Measurements from ENCODE around the gene FN3KRP. TPM values are rescaled to one million over a fixed set of nuclear protein-coding genes. Genes with fewer than 3 reads are reported as not detected.

The FN3KRP gene
- polyA plus RNA-seq, 3 donors, result 16.5 to 24.8 (median 23.2) TPM

DNA sequence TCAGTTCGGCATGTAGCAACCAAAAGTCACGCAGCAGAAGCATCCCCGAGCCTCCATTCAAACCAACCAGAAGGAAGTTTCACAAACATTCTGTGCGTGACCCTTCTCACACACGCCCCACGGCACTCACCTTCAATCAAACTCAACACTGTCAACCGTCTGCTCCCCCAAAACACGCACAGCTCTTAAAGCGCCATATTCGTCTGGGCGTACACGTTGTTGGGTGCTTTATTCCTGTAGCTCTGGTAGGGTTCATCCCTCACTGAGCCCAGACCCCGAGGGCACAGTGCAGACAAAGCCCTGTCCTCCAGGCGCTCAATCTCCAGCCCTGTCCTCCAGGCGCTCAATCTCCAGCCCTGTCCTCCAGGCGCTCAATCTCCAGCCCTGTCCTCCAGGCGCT is 20.2 kb upstream of the FN3KRP start:
- peak overlapping the region in 1 of 2 donors; percentile 59 for H3K4me3 Mint-ChIP-seq
- H3K9ac ChIP-seq (ENCODE audit: insufficient read depth, low read length, poor library complexity, severe bottlenecking), result no peak overlapping the region
- no peaks in the 10 kb centered on the region for H4K20me1 ChIP-seq (ENCODE audit: insufficient read depth, low read length)
- peaks cover 23 to 31% (median 28%) of the 10 kb centered on the region in 3 donors for H3K27me3 Mint-ChIP-seq (ENCODE audit: low read depth in 3 of 3)
- no peak overlapping the region for H3K4me3 ChIP-seq (replicated peaks in 1 of 3; ENCODE audit: low read depth in 2 of 3, low read length in 3 of 3)
- H3K9me3 ChIP-seq (replicated peaks in 1 of 2; ENCODE audit: control insufficient read depth in 1 of 2, insufficient read depth in 1 of 2, low read length in 2 of 2), result peaks cover 9 to 17% of the 10 kb centered on the region in 2 donors
- no peak for DNase-seq
- peaks cover 13 to 20% of the 10 kb centered on the region in 2 donors for H3K4me1 ChIP-seq (ENCODE audit: control insufficient read depth in 1 of 2, insufficient read depth in 2 of 2, low read length in 2 of 2)
- no peak overlapping the region for H2AFZ ChIP-seq (ENCODE audit: insufficient read depth, low read depth, low read length, poor library complexity, severe bottlenecking)
- H3K9me3 Mint-ChIP-seq, result peaks cover 9 to 36% (median 27%) of the 10 kb centered on the region in 7 donors
- H3K27ac ChIP-seq (ENCODE audit: low read depth in 1 of 2, low read length in 2 of 2), result no peak overlapping the region
- no peak overlapping the region for H3K27ac Mint-ChIP-seq
- H3K36me3 Mint-ChIP-seq, result peaks cover 0 to 6% of the 10 kb centered on the region in 2 donors
- 94% methylated on average over 12 of the region's 17 CpGs for WGBS (ENCODE audit: insufficient coverage)
- intact Hi-C loops (cut with micrococcal nuclease), result loop anchor here in 1 of 2 donors (5.0 to 10.0 kb wide), 3 partner anchors 49 to 241 kb away; partner anchors contain the start of genes CYBC1, NARF, TBCD and WDR45B
- peaks cover 9 to 20% of the 10 kb centered on the region in 2 donors for H3K27me3 ChIP-seq (ENCODE audit: control insufficient read depth in 2 of 2, insufficient read depth in 2 of 2, low read length in 2 of 2)
- H3K4me2 ChIP-seq (replicated peaks; ENCODE audit: extremely low read depth, low read length, poor library complexity, severe bottlenecking), result no peak overlapping the region
- no peaks in the 10 kb centered on the region for H3K36me3 ChIP-seq (replicated peaks in 1 of 2; ENCODE audit: control insufficient read depth in 1 of 2, insufficient read depth in 2 of 2, low read length in 2 of 2)
- peaks cover 9% of the 10 kb centered on the region for H3K4me1 Mint-ChIP-seq
- no peaks in the 10 kb centered on the region for H3K79me2 ChIP-seq (ENCODE audit: insufficient read depth, low read length)
- TF ChIP-seq CTCF (IDR thresholded peaks at IDR 0.05), result no peak

DNA sequence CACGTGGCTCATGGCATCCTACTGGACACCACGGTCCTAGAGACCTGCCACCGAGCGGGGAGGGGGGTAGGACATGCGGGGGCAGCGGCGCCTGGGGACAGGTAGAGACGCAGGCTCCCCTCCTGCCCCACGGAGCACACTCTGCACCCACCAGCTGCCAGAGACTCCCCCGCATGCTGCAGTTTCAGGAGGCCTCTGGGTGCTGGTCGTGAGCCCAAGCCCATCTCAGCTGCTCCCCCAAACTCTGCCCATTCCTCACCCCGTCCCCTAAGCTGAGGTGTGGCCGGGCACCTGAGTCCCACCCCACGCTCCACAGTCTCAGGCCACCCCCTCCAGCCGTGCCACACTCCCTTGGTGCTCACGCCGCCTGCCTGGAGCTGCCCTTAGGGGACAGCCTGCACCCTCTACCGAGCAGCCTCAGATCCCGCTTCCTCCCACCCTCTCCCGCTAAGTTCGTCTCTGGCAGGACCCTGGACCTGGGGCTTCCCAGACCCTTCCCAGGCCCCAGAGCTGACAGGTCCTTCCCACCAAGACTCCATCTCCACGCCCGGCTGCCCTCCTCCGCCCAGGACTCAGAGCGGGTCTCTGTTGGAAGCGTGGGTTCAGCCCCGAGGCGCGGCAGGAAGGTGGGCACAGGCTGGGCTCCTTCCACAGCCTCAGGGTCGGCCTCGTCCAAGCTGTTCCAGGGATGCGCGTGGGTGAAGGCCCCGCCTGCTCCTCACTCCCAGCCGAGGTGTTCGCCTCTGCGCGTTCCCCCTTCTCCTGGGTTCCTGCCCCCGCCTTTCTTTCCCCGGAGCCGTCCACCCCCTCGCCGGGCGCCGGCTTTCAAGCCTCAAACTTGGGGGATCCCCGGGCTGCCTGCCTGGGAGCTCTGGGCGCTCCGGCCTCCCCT is 19.3 kb upstream of the FN3KRP start:
- peaks cover 23 to 31% (median 28%) of the 10 kb centered on the region in 3 donors for H3K27me3 Mint-ChIP-seq (ENCODE audit: low read depth in 3 of 3)
- peak overlapping the region; percentile 72 for H2AFZ ChIP-seq (ENCODE audit: insufficient read depth, low read depth, low read length, poor library complexity, severe bottlenecking)

More for the DNA sequence above, 19.3 kb upstream of the FN3KRP start:
- Histone ChIP-seq H3K79me2 (ENCODE audit: insufficient read depth, low read length) (no peaks in the 10 kb centered on the region), H3K4me2 (replicated peaks; ENCODE audit: extremely low read depth, low read length, poor library complexity, severe bottlenecking) (peak overlapping the region; percentile 74), H3K4me1 (ENCODE audit: control insufficient read depth in 1 of 2, insufficient read depth in 2 of 2, low read length in 2 of 2) (peaks cover 13 to 20% of the 10 kb centered on the region in 2 donors), H3K27ac (ENCODE audit: low read depth in 1 of 2, low read length in 2 of 2) (no peak overlapping the region), H3K9me3 (replicated peaks in 1 of 2; ENCODE audit: control insufficient read depth in 1 of 2, insufficient read depth in 1 of 2, low read length in 2 of 2) (peaks cover 9 to 17% of the 10 kb centered on the region in 2 donors), H3K4me3 (replicated peaks in 1 of 3; ENCODE audit: low read depth in 2 of 3, low read length in 3 of 3) (peak overlapping the region in 1 of 3 experiments; percentile 65), H3K27me3 (ENCODE audit: control insufficient read depth in 2 of 2, insufficient read depth in 2 of 2, low read length in 2 of 2) (peaks cover 9 to 20% of the 10 kb centered on the region in 2 donors), H3K9ac (ENCODE audit: insufficient read depth, low read length, poor library complexity, severe bottlenecking) (no peak overlapping the region), H3K36me3 (replicated peaks in 1 of 2; ENCODE audit: control insufficient read depth in 1 of 2, insufficient read depth in 2 of 2, low read length in 2 of 2) (no peaks in the 10 kb centered on the region), H4K20me1 (ENCODE audit: insufficient read depth, low read length) (no peaks in the 10 kb centered on the region)
- TF ChIP-seq CTCF (IDR thresholded peaks at IDR 0.05), result no peak
- no peak for DNase-seq
- H3K27ac Mint-ChIP-seq, result no peak overlapping the region
- WGBS (ENCODE audit: insufficient coverage), result 40% methylated on average over 46 of the region's 48 CpGs
- peaks cover 9% of the 10 kb centered on the region for H3K4me1 Mint-ChIP-seq
- H3K9me3 Mint-ChIP-seq, result peaks cover 9 to 36% (median 27%) of the 10 kb centered on the region in 7 donors
- peaks cover 0 to 6% of the 10 kb centered on the region in 2 donors for H3K36me3 Mint-ChIP-seq
- peak overlapping the region; percentile 55 to 78 for H3K4me3 Mint-ChIP-seq
- intact Hi-C loops (cut with micrococcal nuclease), result loop anchor here in 1 of 2 donors (5.0 to 10.0 kb wide), 3 partner anchors 50 to 242 kb away; partner anchors contain the start of genes CYBC1, NARF, TBCD and WDR45B

All from CD14-positive monocyte (primary cell).